GM23338 (cell line): ENCODE data around the gene GNMT.

Experiments used
- CREB1 ChIP-seq: fragments of 250-450 bp; sonication (Bioruptor Pico); IDR thresholded peaks from 2 replicates; pipeline ENCODE4 v1.5.0; 2020; ENCODE audit warnings: low read depth, mild to moderate bottlenecking, moderate library complexity
- POLR2AphosphoS5 ChIP-seq: IDR thresholded peaks from 2 replicates; pipeline ENCODE4 v1.6.1; 2016; ENCODE audit warnings: antibody characterized with exemption, low read depth

GRCh38 chr6:42915732-42916131 lies 44.8 kb upstream of the GNMT start, which contains the start of gene PTCRA:
- TF ChIP-seq CREB1 (CRISPR knock-in tag) (no peak), POLR2AphosphoS5 (no peak)
